GM12865 (cell line): Measurements from ENCODE around the gene HTRA2.

Source experiments
- DNase-seq: peaks from one replicate; pipeline ENCODE4 v3.0.0; 2010; ENCODE audit warnings: low read depth
- H3K4me3 ChIP-seq: 2 replicates; pipeline ENCODE4 v1.5.1; 2011; ENCODE audit warnings: mild to moderate bottlenecking, low read depth, low read length, control low read depth
- CTCF ChIP-seq: IDR thresholded peaks from 2 replicates; pipeline ENCODE4 v1.5.1; 2011; ENCODE audit warnings: low read length, control low read depth, low read depth, inconsistent platforms; ENCODE audit not compliant: insufficient read depth; ENCODE audit errors: missing control alignments

Gene HTRA2

GRCh38 chr2:74497777-74498499, 31.8 kb upstream of the HTRA2 start:
- H3K4me3 ChIP-seq: peak overlapping the region; percentile 43
- TF ChIP-seq CTCF: no peak
- DNase-seq: peak; percentile 52

GRCh38 chr2:74498500-74499266, 31.1 kb upstream of the HTRA2 start:
- peak; percentile 46 for DNase-seq
- peak overlapping the region; percentile 43 for H3K4me3 ChIP-seq
- TF ChIP-seq CTCF: no peak

- no peak for TF ChIP-seq CTCF
- peak within 1 kb of the TSS; percentile 43 for H3K4me3 ChIP-seq
- DNase-seq: no peak
Observed at GRCh38 chr2:74499267-74499939, 30.3 kb upstream of the HTRA2 start, which contains the start of gene LBX2. TSS of gene LBX2 (minus strand) at chr2:74499603. CDS start at chr2:74499537, 66 bp downstream.

GRCh38 chr2:74499940-74500577, 29.7 kb upstream of the HTRA2 start:
- no peak for DNase-seq
- TF ChIP-seq CTCF: no peak
- no peak overlapping the region for H3K4me3 ChIP-seq

GRCh38 chr2:74500578-74500946, 29.2 kb upstream of the HTRA2 start:
- DNase-seq: no peak
- no peak for TF ChIP-seq CTCF
- no peak overlapping the region for H3K4me3 ChIP-seq

GRCh38 chr2:74501335-74502071, 28.2 kb upstream of the HTRA2 start:
- H3K4me3 ChIP-seq: no peak overlapping the region
- DNase-seq: no peak
- TF ChIP-seq CTCF: no peak
